GM19193 (cell line): ENCODE data around the gene TMEM139.

Source experiments
- POLR2A ChIP-seq: IDR thresholded peaks from 4 replicates; pipeline ENCODE4 v1.6.1; 2011; ENCODE audit not compliant: insufficient read depth, insufficient read length; ENCODE audit errors: extremely low read depth

TMEM139 gene

GRCh38 chr7:143250199-143250598, 34.6 kb upstream of the TMEM139 start:
- TF ChIP-seq POLR2A, result no peak

GRCh38 chr7:143250822-143251221, 33.9 kb upstream of the TMEM139 start:
- no peak for TF ChIP-seq POLR2A

- TF ChIP-seq POLR2A, result no peak
These were observed 32.8 kb upstream of the TMEM139 start for GRCh38 chr7:143252006-143252405.

- no peak for TF ChIP-seq POLR2A
These were observed 29.2 kb upstream of the TMEM139 start for GRCh38 chr7:143255564-143255963.

GRCh38 chr7:143256325-143256724, 28.4 kb upstream of the TMEM139 start:
- no peak for TF ChIP-seq POLR2A

GRCh38 chr7:143256932-143257331, 27.8 kb upstream of the TMEM139 start:
- TF ChIP-seq POLR2A, result no peak

- TF ChIP-seq POLR2A, result no peak
These were observed 27.3 kb upstream of the TMEM139 start for GRCh38 chr7:143257501-143257900.

GRCh38 chr7:143258831-143259230, 25.9 kb upstream of the TMEM139 start:
- no peak for TF ChIP-seq POLR2A

GRCh38 chr7:143259765-143260164, 25.0 kb upstream of the TMEM139 start:
- TF ChIP-seq POLR2A, result no peak

- TF ChIP-seq POLR2A, result no peak
These were observed 22.9 kb upstream of the TMEM139 start for GRCh38 chr7:143261901-143262300.

- peak; percentile 95 for TF ChIP-seq POLR2A
These were observed 21.2 kb upstream of the TMEM139 start, which contains the start of gene GSTK1 for GRCh38 chr7:143263266-143264195. Gene GSTK1, plus strand, starts transcription at chr7:143263441. Its CDS starts 73 bp downstream, at chr7:143263514.

GRCh38 chr7:143265017-143265693, 19.6 kb upstream of the TMEM139 start:
- TF ChIP-seq POLR2A, result no peak

GRCh38 chr7:143269251-143269650, 15.5 kb upstream of the TMEM139 start:
- TF ChIP-seq POLR2A, result no peak

GRCh38 chr7:143271240-143271639, 13.5 kb upstream of the TMEM139 start:
- no peak for TF ChIP-seq POLR2A

GRCh38 chr7:143272871-143273270, 11.9 kb upstream of the TMEM139 start:
- no peak for TF ChIP-seq POLR2A
